GM12878 (cell line): Measurements from ENCODE around the gene EIF1. TPM values are rescaled to one million over a fixed set of nuclear protein-coding genes. Genes with fewer than 3 reads are reported as not detected.

ENCODE experiments used
- ATAC-seq: fragments of 200-7000 bp; cut with Tn5 transposase; 3 replicates; pipeline ENCODE4 v1.9.1; 2020; ENCODE audit warnings: mild to moderate bottlenecking, moderate library complexity
- BruUV-seq: library from RNA; stranded (reverse); fragments of 400-500 nt; replicated peaks from 2 replicates; lab custom pipeline; 2021; lab: Mats Ljungman, UMichigan
- CTCF ChIA-PET: fragments of 300-600 bp; sonication (Branson Sonifier 250); formaldehyde crosslinking; extraction: SDS; loops from one replicate; lab custom pipeline; 2021; ENCODE audit warnings: inconsistent platforms; lab: Yijun Ruan, JAX
- POLR2A ChIA-PET: fragments of 350-600 bp; formaldehyde crosslinking; extraction: SDS; loops from one replicate; lab custom pipeline; 2021; ENCODE audit warnings: inconsistent platforms; lab: Charles Lee
- RAD21 ChIA-PET: fragments of 300-600 bp; sonication (Branson Sonifier 250); formaldehyde crosslinking; loops from one replicate; lab custom pipeline; 2023; ENCODE audit warnings: antibody characterized with exemption; ENCODE audit not compliant: unreplicated experiment; lab: Charles Lee
- SMC1A ChIA-PET: fragments of 300-600 bp; sonication (Branson Sonifier 250); formaldehyde crosslinking; loops from one replicate; lab custom pipeline; 2023; ENCODE audit not compliant: unreplicated experiment, uncharacterized antibody; lab: Charles Lee
- DNase-seq: peaks from one replicate; pipeline ENCODE4 v3.0.0-alpha.2; 2011; ENCODE audit warnings: low read depth, low spot score
- FAIRE-seq: peaks from 3 replicates; lab custom pipeline; 2011; peaks lifted over from hg19 to GRCh38; lab: Jason Lieb, UNC
- H2AFZ ChIP-seq: 2 replicates; pipeline ENCODE4 v1.6.0; 2011; ENCODE audit warnings: low read depth, low read length, control low read depth; ENCODE audit not compliant: control insufficient read depth
- H3K27ac ChIP-seq: 2 replicates; pipeline ENCODE4 v1.5.1; 2011; ENCODE audit warnings: control low read depth; ENCODE audit not compliant: control insufficient read depth, insufficient read depth
- H3K27me3 ChIP-seq, 2 experiments: replicated peaks in 1 of 2; 2 replicates each; pipeline versions ENCODE4 v1.6.0 to v1.6.1; 2011; ENCODE audit warnings: low read length in 1 of 2; ENCODE audit not compliant: control insufficient read depth in 2 of 2, insufficient read depth in 2 of 2
- H3K36me3 ChIP-seq, 2 experiments: 2 replicates each; pipeline ENCODE4 v1.5.1; 2011; ENCODE audit warnings: low read length in 1 of 2; ENCODE audit not compliant: control insufficient read depth in 2 of 2, insufficient read depth in 2 of 2
- H3K4me1 ChIP-seq: 2 replicates; pipeline ENCODE4 v1.6.1; 2011; ENCODE audit warnings: mild to moderate bottlenecking, low read length, moderate library complexity, mixed read lengths; ENCODE audit not compliant: control insufficient read depth, insufficient read depth
- H3K4me2 ChIP-seq: 2 replicates; pipeline ENCODE4 v1.6.0; 2011; ENCODE audit warnings: control low read depth; ENCODE audit not compliant: control insufficient read depth, insufficient read depth
- H3K4me3 ChIP-seq: fragments of 200-600 bp; sonication (generic); 2 replicates; pipeline ENCODE4 v1.5.1; 2016
- H3K79me2 ChIP-seq: 2 replicates; pipeline ENCODE4 v1.6.0; 2011; ENCODE audit warnings: low read length; ENCODE audit not compliant: control insufficient read depth, insufficient read depth
- H3K9ac ChIP-seq: 2 replicates; pipeline ENCODE4 v1.8.0; 2011; ENCODE audit warnings: low read length, control low read depth, mixed read lengths; ENCODE audit not compliant: control insufficient read depth, insufficient read depth
- H3K9me3 ChIP-seq: replicated peaks from 3 replicates; pipeline ENCODE4 v1.5.1; 2011; ENCODE audit warnings: mild to moderate bottlenecking, low read length; ENCODE audit not compliant: control insufficient read depth, insufficient read depth
- H4K20me1 ChIP-seq: 2 replicates; pipeline ENCODE4 v1.6.0; 2011; ENCODE audit not compliant: control insufficient read depth, insufficient read depth
- BHLHE40 ChIP-seq, 2 experiments: fragments of 450-650 bp in 1 of 2; IDR thresholded peaks; 2 replicates each; pipeline ENCODE4 v1.6.1; 2011 to 2017; ENCODE audit warnings: low read depth in 2 of 2, borderline replicate concordance in 1 of 2, improper control_type of control experiment in 1 of 2, low read length in 1 of 2, mild to moderate bottlenecking in 1 of 2
- ESRRA ChIP-seq: IDR thresholded peaks from 2 replicates; pipeline ENCODE4 v1.6.1; 2012; ENCODE audit warnings: mild to moderate bottlenecking, low read length, improper control_type of control experiment
- GABPA ChIP-seq: IDR thresholded peaks from 2 replicates; pipeline ENCODE4 v1.6.1; 2014; ENCODE audit warnings: antibody characterized with exemption, low read depth, mild to moderate bottlenecking, inconsistent platforms
- HDGF ChIP-seq: fragments of 450-650 bp; IDR thresholded peaks from 2 replicates; pipeline ENCODE4 v1.6.1; 2016; ENCODE audit warnings: antibody characterized with exemption
- IKZF1 ChIP-seq: fragments of 450-650 bp; conservative IDR thresholded peaks from 2 replicates; pipeline ENCODE4 v1.6.1; 2017; ENCODE audit warnings: antibody characterized with exemption, mild to moderate bottlenecking
- RUNX3 ChIP-seq: IDR thresholded peaks from 2 replicates; pipeline ENCODE4 v1.6.1; 2012; ENCODE audit warnings: low read length, inconsistent platforms
- SMARCA5 ChIP-seq: fragments of 450-650 bp; IDR thresholded peaks from 2 replicates; pipeline ENCODE4 v1.6.1; 2017; ENCODE audit warnings: mild to moderate bottlenecking
- SMC3 ChIP-seq: IDR thresholded peaks from 2 replicates; pipeline ENCODE4 v1.6.1; 2011; ENCODE audit warnings: low read length, improper control_type of control experiment, borderline replicate concordance
- SP1 ChIP-seq: IDR thresholded peaks from one replicate; pipeline ENCODE4 v1.6.1; 2011; ENCODE audit warnings: low read depth, low read length
- SPI1 ChIP-seq: IDR thresholded peaks from 2 replicates; pipeline ENCODE4 v1.6.1; 2011; ENCODE audit warnings: low read depth, mild to moderate bottlenecking, low read length, moderate library complexity, borderline replicate concordance; ENCODE audit not compliant: insufficient read depth
- TARDBP ChIP-seq: IDR thresholded peaks from 2 replicates; pipeline ENCODE4 v1.6.1; 2016; ENCODE audit warnings: borderline replicate concordance
- WRNIP1 ChIP-seq: IDR thresholded peaks from 2 replicates; pipeline ENCODE4 v1.6.1; 2011; ENCODE audit warnings: low read depth, low read length, improper control_type of control experiment, borderline replicate concordance
- YY1 ChIP-seq: IDR thresholded peaks from 2 replicates; pipeline ENCODE4 v1.6.1; 2011; ENCODE audit warnings: low read depth, mild to moderate bottlenecking, low read length
- ZSCAN29 ChIP-seq: fragments of 450-650 bp; IDR thresholded peaks from 2 replicates; pipeline ENCODE4 v1.6.1; 2017; ENCODE audit warnings: mild to moderate bottlenecking, moderate library complexity
- WGBS: methylation state at CpG from one replicate; pipeline ENCODE4 v1.1.6; 2016; ENCODE audit warnings: low lambda C conversion rate; ENCODE audit not compliant: insufficient replicate concordance, insufficient coverage; ENCODE audit errors: missing lambda C conversion rate; 5-methylcytosine and 5-hydroxymethylcytosine counted together
- in situ Hi-C: fragments of 300-500 bp; cut with MboI; formaldehyde crosslinking; loops from 9 replicates; pipeline ENCODE4 v1.14.3; 2018; ENCODE audit warnings: mixed read lengths
- intact Hi-C: fragments of 100-400 bp; cut with micrococcal nuclease; formaldehyde crosslinking; loops from one replicate; pipeline ENCODE4 v1.14.2; 2022; ENCODE audit not compliant: unreplicated experiment
- polyA plus RNA-seq, 11 experiments: library from polyadenylated mRNA; depleted of rRNA in 4 of 11; unstranded in 6 of 11; stranded (reverse) in 5 of 11; fragments of >200 nt; fragmentation: Nextera tagmentation in 4 of 11; fragmentation: Illumina TruSeq in 1 of 11; extraction: Ambion mirVana in 4 of 11; extraction: Trizol in 1 of 11; gene quantifications; 1 replicate in 1 of 11; 2 replicates in 10 of 11; pipeline versions ENCODE4 v1.2.1 to v1.2.3, GENCODE V29; 2011 to 2016; ENCODE audit warnings: inconsistent platforms in 2 of 11, missing spikeins in 2 of 11, low read depth in 1 of 11
- total RNA-seq, 4 experiments: library from RNA; depleted of rRNA in 3 of 4; stranded (reverse); fragments of >200 nt in 3 of 4; fragmentation: Illumina TruSeq in 1 of 4; extraction: Trizol in 1 of 4; gene quantifications; 2 replicates each; pipeline versions ENCODE4 v1.2.1 to v1.2.3, GENCODE V29; 2013 to 2021
- TF ChIP-seq, protein P1 (sequence below): IDR thresholded peaks from 2 replicates; pipeline ENCODE4 v1.6.1; 2012; ENCODE audit warnings: low read depth, low read length, improper control_type of control experiment
- TF ChIP-seq, protein P2 (sequence below): IDR thresholded peaks from 2 replicates; pipeline ENCODE4 v1.6.1; 2011; ENCODE audit warnings: low read depth, low read length, improper control_type of control experiment, borderline replicate concordance
- TF ChIP-seq, protein P3 (sequence below), 3 experiments: IDR thresholded peaks in 2 of 3; conservative IDR thresholded peaks in 1 of 3; 2 replicates each; pipeline ENCODE4 v1.5.1; 2011; ENCODE audit warnings: low read depth in 3 of 3, low read length in 3 of 3, mild to moderate bottlenecking in 3 of 3, control low read depth in 2 of 3, moderate library complexity in 2 of 3, inconsistent platforms in 1 of 3, mixed read lengths in 1 of 3; ENCODE audit not compliant: control insufficient read depth in 2 of 3, insufficient read depth in 1 of 3; ENCODE audit errors: extremely low read depth in 1 of 3
- TF ChIP-seq, protein P4 (sequence below): IDR thresholded peaks from 2 replicates; pipeline ENCODE4 v1.6.1; 2012; ENCODE audit warnings: low read depth, low read length, improper control_type of control experiment

The EIF1 gene
- total and polyA plus RNA-seq, 10 of the 15 experiments (the other 5 are each of a cell fraction or from before 2014, with no cell fraction given) = 39.4 to 815 (median 480) TPM

DNA sequence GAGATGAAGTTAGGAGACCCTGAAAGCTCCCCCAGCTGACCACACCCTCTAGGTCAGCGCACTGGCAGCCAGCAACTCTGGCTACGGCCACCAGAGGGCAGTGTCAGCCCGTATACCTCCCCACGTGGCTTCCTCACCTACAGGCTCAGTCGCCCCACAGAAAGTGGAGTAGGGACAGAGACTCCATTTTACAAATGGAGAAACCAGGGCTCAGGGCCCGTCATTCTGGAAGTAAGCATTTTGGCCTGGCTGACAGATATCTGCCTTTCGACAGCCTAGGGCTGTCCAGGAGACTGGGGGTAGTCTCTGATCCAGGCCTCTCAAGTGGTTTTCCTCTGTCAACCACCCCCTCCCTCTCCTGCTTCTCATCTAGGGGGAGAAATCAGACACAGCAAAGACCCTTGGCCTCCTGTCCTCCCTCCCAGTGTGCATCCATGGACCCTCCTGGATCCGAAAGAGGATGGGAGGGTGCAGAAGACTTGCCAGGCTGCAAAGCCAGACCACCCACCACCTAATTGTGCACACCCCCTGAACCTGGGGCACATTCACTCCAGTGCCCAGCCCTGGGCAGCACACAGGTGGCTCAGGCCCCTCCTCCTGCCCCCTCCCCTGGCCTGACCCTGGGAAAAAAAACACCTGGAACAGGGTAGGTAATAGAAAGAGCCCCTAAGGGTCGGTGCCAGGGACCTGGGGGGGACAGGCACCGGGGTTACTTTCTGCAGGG is 49.6 kb downstream of the EIF1 start:
- 15% methylated on average over 10 of the region's 10 CpGs for WGBS
- SMC1A ChIA-PET = interaction anchor here (1.3 to 1.4 kb wide), 3 partner anchors 62 to 70 kb away, joined by 3 to 9 read pairs (median 4); no protein-coding TSS in a partner anchor
- no TSS peak for BruUV-seq
- Histone ChIP-seq H3K79me2 (no peaks in the 10 kb centered on the region), H2AFZ (peak overlapping the region; percentile 99), H3K27me3 (peaks cover 8% of the 10 kb centered on the region in 2 experiments; a peak in 3 of 4 replicates), H3K9me3 (no peaks in the 10 kb centered on the region), H3K27ac (no peak overlapping the region), H3K4me2 (no peak overlapping the region), H3K36me3 (no peaks in the 10 kb centered on the region), H3K4me1 (peaks cover 3% of the 10 kb centered on the region; the same call in 1 of the 2 replicates), H3K9ac (no peak overlapping the region; the same call in 1 of the 2 replicates), H3K4me3 (no peak overlapping the region), H4K20me1 (no peaks in the 10 kb centered on the region)
- FAIRE-seq (peak; percentile 99), DNase-seq (peak; percentile 44), ATAC-seq (peak; percentile 99)
- RAD21 ChIA-PET = interaction anchor here (1.2 to 2.2 kb wide), 5 partner anchors 48 to 62 kb away, joined by 3 to 12 read pairs (median 4); partner anchors contain the start of gene JUP
- in situ Hi-C loops (no loop called here), intact Hi-C loops (loop anchor here (1.0 kb wide), 3 partner anchors 63 to 221 kb away; no protein-coding TSS in a partner anchor)
- POLR2A ChIA-PET = no interaction called here
- CTCF ChIA-PET = interaction anchor here (0.6 to 3.2 kb wide), 18 partner anchors 7 to 378 kb away, joined by 3 to 25 read pairs (median 4); partner anchors contain the start of gene JUP
- TF ChIP-seq YY1 (peak; percentile 91), SMC3 (peak; percentile 98), HDGF (no peak), WRNIP1 (no peak), ZSCAN29 (no peak), SP1 (peak; percentile 35), ESRRA (0 out of 2 replicates have a peak, but pooled peaks have one; percentile 40), IKZF1 (0 out of 2 replicates have a peak, but pooled peaks have one; percentile 38), SMARCA5 (peak; percentile 38), RUNX3 (peak; percentile 38), SPI1 (peak; percentile 5; the same call in 1 of the 2 replicates), BHLHE40 (IDR thresholded peaks at IDR 0.05; ENCODE audit: borderline replicate concordance in 1 of 2, low read depth in 2 of 2, low read length in 1 of 2) (peak in 1 of 2 experiments; percentile 41; a peak in 1 of 4 replicates), TARDBP (0 out of 2 replicates have a peak, but pooled peaks have one; percentile 29), GABPA (no peak)
- TF ChIP-seq, protein P1, sequence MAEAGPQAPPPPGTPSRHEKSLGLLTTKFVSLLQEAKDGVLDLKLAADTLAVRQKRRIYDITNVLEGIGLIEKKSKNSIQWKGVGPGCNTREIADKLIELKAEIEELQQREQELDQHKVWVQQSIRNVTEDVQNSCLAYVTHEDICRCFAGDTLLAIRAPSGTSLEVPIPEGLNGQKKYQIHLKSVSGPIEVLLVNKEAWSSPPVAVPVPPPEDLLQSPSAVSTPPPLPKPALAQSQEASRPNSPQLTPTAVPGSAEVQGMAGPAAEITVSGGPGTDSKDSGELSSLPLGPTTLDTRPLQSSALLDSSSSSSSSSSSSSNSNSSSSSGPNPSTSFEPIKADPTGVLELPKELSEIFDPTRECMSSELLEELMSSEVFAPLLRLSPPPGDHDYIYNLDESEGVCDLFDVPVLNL = no peak
- TF ChIP-seq, protein P2, sequence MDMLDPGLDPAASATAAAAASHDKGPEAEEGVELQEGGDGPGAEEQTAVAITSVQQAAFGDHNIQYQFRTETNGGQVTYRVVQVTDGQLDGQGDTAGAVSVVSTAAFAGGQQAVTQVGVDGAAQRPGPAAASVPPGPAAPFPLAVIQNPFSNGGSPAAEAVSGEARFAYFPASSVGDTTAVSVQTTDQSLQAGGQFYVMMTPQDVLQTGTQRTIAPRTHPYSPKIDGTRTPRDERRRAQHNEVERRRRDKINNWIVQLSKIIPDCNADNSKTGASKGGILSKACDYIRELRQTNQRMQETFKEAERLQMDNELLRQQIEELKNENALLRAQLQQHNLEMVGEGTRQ = no peak
- TF ChIP-seq, protein P3, sequence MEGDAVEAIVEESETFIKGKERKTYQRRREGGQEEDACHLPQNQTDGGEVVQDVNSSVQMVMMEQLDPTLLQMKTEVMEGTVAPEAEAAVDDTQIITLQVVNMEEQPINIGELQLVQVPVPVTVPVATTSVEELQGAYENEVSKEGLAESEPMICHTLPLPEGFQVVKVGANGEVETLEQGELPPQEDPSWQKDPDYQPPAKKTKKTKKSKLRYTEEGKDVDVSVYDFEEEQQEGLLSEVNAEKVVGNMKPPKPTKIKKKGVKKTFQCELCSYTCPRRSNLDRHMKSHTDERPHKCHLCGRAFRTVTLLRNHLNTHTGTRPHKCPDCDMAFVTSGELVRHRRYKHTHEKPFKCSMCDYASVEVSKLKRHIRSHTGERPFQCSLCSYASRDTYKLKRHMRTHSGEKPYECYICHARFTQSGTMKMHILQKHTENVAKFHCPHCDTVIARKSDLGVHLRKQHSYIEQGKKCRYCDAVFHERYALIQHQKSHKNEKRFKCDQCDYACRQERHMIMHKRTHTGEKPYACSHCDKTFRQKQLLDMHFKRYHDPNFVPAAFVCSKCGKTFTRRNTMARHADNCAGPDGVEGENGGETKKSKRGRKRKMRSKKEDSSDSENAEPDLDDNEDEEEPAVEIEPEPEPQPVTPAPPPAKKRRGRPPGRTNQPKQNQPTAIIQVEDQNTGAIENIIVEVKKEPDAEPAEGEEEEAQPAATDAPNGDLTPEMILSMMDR (IDR thresholded peaks at IDR 0.05 in 2 of 3, conservative IDR thresholded peaks at IDR 0.05 in 1 of 3; ENCODE audit: control insufficient read depth in 2 of 3, extremely low read depth in 1 of 3, insufficient read depth in 1 of 3, low read depth in 3 of 3, low read length in 3 of 3) = peak; percentile 97 to 98 (median 97); a peak in 5 of 6 replicates
- TF ChIP-seq, protein P4, sequence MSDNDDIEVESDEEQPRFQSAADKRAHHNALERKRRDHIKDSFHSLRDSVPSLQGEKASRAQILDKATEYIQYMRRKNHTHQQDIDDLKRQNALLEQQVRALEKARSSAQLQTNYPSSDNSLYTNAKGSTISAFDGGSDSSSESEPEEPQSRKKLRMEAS = peak; percentile 74
